ENCODE measurements around the gene FMNL2.

DNA sequence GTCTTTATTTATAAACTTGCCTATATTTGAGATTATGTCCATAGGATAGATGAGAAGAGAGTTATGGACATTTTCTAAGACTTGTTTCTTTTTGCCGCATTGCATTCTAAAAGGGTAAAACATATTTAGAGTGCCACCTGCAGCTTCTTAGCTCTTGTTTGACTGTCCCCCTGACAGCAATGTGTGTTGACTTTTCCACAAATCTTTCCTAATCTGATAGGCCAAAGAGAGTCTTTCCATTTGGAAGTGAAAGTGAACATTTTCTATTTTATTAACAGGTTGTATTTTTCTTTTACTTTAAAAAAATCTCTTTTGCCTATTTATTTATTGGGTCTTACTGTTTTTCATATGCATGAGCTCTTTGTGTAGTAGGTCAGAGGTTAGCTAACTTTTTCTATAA, 58.4 kb downstream of the FMNL2 start:
- TF ChIP-seq CTCF (IDR thresholded peaks at IDR 0.05; ENCODE audit: insufficient read depth, low read length, poor library complexity, severe bottlenecking) (no peak), EZH2phosphoT487 (conservative IDR thresholded peaks at IDR 0.05; ENCODE audit: low read length) (no peak)

Data from SU-DHL-6 (cell line).